ENCODE data around the gene RNF208.

DNA sequence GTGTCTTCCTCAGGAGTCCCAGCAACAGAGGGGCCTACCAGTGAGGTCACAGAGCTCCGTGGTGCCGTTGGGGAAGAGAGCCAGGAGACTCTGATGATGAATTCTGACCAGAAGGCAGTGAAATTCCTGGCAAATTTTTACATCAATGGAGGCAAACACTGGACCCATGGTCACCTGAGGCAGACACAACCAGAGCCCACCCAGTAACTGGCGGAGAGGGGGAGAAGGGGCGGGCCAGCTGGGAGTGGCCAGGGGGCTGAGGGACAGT, 29.1 kb upstream of the RNF208 start, which contains the start of gene STPG3:
- no peak for TF ChIP-seq CTCF (IDR thresholded peaks at IDR 0.05)
- TF ChIP-seq ZFX (IDR thresholded peaks at IDR 0.05; ENCODE audit: borderline replicate concordance): no peak

Data from 22Rv1 (cell line).